ENCODE results near the gene STRBP. TPM values are rescaled to one million over a fixed set of nuclear protein-coding genes. Genes with fewer than 3 reads are reported as not detected.

Gene STRBP
- total RNA-seq, 8 experiments from 2014 or later = 17.5 to 60.7 (median 43.7) TPM

DNA sequence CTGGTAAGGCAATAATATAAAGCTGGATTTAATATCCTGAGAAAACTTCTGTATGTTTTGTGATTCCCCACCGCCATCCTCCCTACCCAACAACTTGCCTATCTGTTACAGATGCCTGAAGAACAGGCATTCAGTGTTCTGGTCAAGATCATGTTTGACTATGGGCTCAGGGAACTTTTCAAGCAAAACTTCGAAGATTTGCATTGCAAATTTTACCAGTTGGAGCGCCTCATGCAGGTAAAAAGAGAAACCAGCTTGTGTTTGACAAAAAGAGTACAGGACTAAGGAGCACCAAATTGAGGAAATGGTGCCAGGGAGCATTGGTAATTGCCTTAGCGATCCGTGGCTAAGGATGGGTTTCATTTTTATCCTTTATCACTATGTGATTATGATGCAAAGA is 194.9 kb downstream of the STRBP start:
- in situ Hi-C loops (cut with MboI; ENCODE audit: low pct_unique_long_range_greater_than_20kb in 2 of 9, low sequenced_read_pairs in 9 of 9, unreplicated experiment in 9 of 9) = no loop called here
- 24 to 100% (median 53%) methylated on average over 1 to 5 of the region's 5 CpGs; no CpG with 5 or more reads in 1 of the 10 experiments for WGBS, 10 experiments
- ATAC-seq (replicated peaks in 6 of 8) = no peak
- no peak overlapping the region for H3K27ac ChIP-seq
- H3K4me1 ChIP-seq (replicated peaks in 1 of 2) = no peaks in the 10 kb centered on the region
- no peak overlapping the region for H3K4me3 ChIP-seq

DNA sequence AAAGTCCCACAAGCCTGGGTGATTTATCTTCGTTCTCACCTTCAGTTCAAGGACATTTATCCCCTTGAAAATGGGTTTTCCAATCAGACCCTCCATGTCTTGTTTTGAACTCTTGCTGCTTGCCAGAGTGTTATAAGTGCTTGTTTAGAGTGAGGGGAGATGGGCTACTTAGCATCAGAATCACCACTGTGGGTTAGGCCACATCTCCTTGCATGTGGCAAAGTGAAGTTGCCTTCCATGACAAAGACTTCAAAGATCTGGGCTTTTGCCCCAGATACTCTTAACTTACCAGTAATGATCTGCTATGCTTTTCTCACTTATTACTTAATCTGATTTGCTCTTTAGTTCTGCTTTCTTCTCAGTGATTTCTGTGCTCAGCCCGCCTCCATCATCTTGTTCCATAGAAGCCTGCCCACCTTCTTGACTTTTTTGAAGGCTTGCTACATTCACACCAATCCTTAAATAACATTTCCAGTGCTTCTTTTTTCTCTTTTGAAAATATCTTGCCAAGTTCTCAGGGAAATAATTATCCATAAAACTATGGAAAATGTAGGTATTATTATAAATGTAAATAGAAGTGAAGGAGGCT is 195.9 kb downstream of the STRBP start:
- ATAC-seq (replicated peaks in 6 of 8) = no peak
- in situ Hi-C loops (cut with MboI; ENCODE audit: low pct_unique_long_range_greater_than_20kb in 2 of 9, low sequenced_read_pairs in 9 of 9, unreplicated experiment in 9 of 9) = no loop called here
- no peak overlapping the region for H3K27ac ChIP-seq
- 0 to 100% (median 96%) methylated on average over 1 to 2 of the region's 2 CpGs; no CpG with 5 or more reads in 1 of the 10 experiments for WGBS, 10 experiments
- no peaks in the 10 kb centered on the region for H3K4me1 ChIP-seq (replicated peaks in 1 of 2)
- no peak overlapping the region for H3K4me3 ChIP-seq

Other genes with a start within 250 kb of the STRBP start
- gene GPR21, start 234.9 kb downstream of the STRBP start, total RNA-seq = 1 to 10 TPM in 3 of 8 experiments, under 1 TPM in 5; 0.27 to 2.7 (median 0.63) TPM
- gene CRB2, start 87.6 kb upstream of the STRBP start, total RNA-seq = 10 to 100 TPM in 5 of 8 experiments, under 1 TPM in 3; 0.20 to 56.9 (median 11.9) TPM